Neuron (in vitro differentiated cells): ENCODE results near the gene CBLL1.

Source experiments
- H2AFZ ChIP-seq: one replicate; pipeline ENCODE4 v1.6.1; 2013; ENCODE audit warnings: low read depth, mild to moderate bottlenecking, inconsistent platforms, low read length, moderate library complexity
- H3K27me3 ChIP-seq: one replicate; pipeline ENCODE4 v1.6.1; 2013; ENCODE audit warnings: low read length; ENCODE audit not compliant: insufficient read depth
- H3K36me3 ChIP-seq: one replicate; pipeline ENCODE4 v1.6.1; 2013; ENCODE audit warnings: low read length; ENCODE audit not compliant: insufficient read depth
- H3K4me1 ChIP-seq: one replicate; pipeline ENCODE4 v1.6.1; 2013; ENCODE audit warnings: low read length; ENCODE audit not compliant: insufficient read depth
- H3K4me3 ChIP-seq: 2 replicates; pipeline ENCODE4 v1.5.1; 2013; ENCODE audit warnings: mild to moderate bottlenecking, low read length, moderate library complexity
- H3K9me3 ChIP-seq: one replicate; pipeline ENCODE4 v1.6.1; 2013; ENCODE audit warnings: low read length

The CBLL1 gene, protein sequence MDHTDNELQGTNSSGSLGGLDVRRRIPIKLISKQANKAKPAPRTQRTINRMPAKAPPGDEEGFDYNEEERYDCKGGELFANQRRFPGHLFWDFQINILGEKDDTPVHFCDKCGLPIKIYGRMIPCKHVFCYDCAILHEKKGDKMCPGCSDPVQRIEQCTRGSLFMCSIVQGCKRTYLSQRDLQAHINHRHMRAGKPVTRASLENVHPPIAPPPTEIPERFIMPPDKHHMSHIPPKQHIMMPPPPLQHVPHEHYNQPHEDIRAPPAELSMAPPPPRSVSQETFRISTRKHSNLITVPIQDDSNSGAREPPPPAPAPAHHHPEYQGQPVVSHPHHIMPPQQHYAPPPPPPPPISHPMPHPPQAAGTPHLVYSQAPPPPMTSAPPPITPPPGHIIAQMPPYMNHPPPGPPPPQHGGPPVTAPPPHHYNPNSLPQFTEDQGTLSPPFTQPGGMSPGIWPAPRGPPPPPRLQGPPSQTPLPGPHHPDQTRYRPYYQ

GRCh38 chr7:107743567-107744344, at the start of gene CBLL1:
CBLL1 (plus strand) TSS chr7:107744142; CDS start chr7:107744164, 22 bp downstream.
- Histone ChIP-seq H3K9me3 (no peaks in the 10 kb centered on the region), H3K4me3 (peak within 1 kb of the TSS; percentile 85), H3K27me3 (no peaks in the 10 kb centered on the region), H3K4me1 (peaks cover 24% of the 10 kb centered on the region), H2AFZ (peak within 1 kb of the TSS; percentile 80), H3K36me3 (peaks cover under 1% of the 10 kb centered on the region)

GRCh38 chr7:107694386-107694785, 49.6 kb upstream of the CBLL1 start:
- H3K4me1 ChIP-seq, result peaks cover 13% of the 10 kb centered on the region
- H3K27me3 ChIP-seq, result peaks cover 8% of the 10 kb centered on the region
- no peaks in the 10 kb centered on the region for H3K9me3 ChIP-seq
- H3K36me3 ChIP-seq, result no peaks in the 10 kb centered on the region
- H3K4me3 ChIP-seq, result no peak overlapping the region
- H2AFZ ChIP-seq, result no peak overlapping the region

- H3K4me3 ChIP-seq, result no peak overlapping the region
These were observed 47.5 kb upstream of the CBLL1 start for GRCh38 chr7:107696330-107696946.

DNA sequence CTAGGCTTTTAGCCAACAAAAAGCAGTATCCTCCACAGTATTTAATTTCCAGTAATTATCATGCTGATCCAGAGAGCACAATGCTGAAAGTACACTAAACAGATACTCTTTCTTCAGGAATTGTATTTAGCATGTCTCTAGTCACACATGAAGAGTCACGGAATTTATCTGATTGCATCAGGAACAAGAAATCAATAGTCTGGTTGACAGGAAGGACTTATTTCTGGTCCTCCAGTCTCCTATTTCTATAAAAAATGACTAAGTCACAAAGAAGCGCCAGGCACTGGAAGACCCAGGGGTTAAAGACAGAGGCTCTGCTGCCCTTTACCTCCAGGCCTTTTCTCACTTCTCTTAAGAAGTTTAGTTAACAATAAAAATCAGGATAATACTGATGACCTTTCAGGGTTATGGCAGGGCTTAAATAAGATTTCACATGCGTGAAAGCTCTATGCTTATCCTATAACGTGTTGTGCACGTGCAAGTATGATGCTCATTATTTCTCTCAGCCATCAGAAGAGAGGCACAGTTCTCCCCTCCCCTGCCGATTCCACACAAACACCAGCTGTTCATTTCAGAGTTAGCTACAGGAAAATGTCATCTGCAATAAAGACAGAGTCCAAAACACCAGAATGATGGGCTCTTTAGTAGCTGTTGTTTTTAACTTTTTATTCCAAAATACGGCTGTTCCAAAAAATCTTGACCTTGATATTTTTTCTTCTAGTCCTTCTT, 46.5 kb upstream of the CBLL1 start:
- no peaks in the 10 kb centered on the region for H3K36me3 ChIP-seq
- peaks cover 4% of the 10 kb centered on the region for H3K27me3 ChIP-seq
- no peaks in the 10 kb centered on the region for H3K9me3 ChIP-seq
- peaks cover 13% of the 10 kb centered on the region for H3K4me1 ChIP-seq
- peak overlapping the region; percentile 31 for H2AFZ ChIP-seq
- no peak overlapping the region for H3K4me3 ChIP-seq

More at GRCh38 chr7:107696330-107696946, 47.5 kb upstream of the CBLL1 start:
- Histone ChIP-seq H2AFZ (no peak overlapping the region), H3K27me3 (peaks cover 4% of the 10 kb centered on the region), H3K36me3 (no peaks in the 10 kb centered on the region), H3K4me1 (peaks cover 13% of the 10 kb centered on the region), H3K9me3 (no peaks in the 10 kb centered on the region)

DNA sequence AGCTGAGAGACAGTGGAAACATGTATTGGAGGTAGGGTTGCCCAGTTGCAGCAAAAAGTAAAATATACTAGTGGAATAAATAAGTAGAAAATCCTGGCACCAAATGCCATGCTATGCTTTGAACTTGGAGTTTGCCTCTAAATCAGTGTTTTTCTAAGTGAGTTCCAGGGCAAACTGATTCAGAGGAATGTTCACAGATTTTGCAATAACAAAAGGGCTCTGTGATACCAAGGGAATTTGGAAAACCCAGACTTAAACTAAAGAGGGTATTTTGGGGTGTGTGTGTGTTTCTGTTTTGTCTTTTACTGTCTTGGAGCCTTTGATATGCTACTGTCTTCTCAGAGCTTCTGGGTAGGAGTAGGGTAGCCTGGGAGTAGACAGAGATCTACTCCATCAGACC, 43.4 kb upstream of the CBLL1 start:
- no peak overlapping the region for H3K4me3 ChIP-seq
- peaks cover 13% of the 10 kb centered on the region for H3K4me1 ChIP-seq
- H3K27me3 ChIP-seq, result peaks cover 2% of the 10 kb centered on the region
- no peak overlapping the region for H2AFZ ChIP-seq
- H3K9me3 ChIP-seq, result no peaks in the 10 kb centered on the region
- H3K36me3 ChIP-seq, result no peaks in the 10 kb centered on the region

DNA sequence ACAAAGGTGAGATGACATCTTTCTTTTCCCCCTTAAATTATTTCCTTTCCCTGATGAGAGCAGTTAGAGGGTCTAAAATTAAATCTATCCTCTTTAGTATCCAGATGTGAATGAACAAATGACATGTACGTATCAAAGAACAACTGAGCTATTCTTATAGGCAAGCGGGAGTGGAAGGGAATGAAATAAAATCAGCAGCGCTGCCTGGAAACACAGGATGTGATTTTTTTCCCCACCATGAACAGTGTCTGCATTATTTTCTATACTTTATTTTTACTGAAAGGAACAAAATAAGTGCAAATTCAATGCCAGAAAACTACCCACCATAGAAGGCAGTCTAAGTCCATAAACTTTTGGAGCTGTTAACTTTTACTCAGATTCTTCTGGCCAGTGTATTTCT, 42.8 kb upstream of the CBLL1 start:
- Histone ChIP-seq H3K4me1 (peaks cover 13% of the 10 kb centered on the region), H3K27me3 (peaks cover 2% of the 10 kb centered on the region), H3K9me3 (no peaks in the 10 kb centered on the region), H2AFZ (no peak overlapping the region), H3K36me3 (no peaks in the 10 kb centered on the region), H3K4me3 (no peak overlapping the region)

GRCh38 chr7:107703219-107703618, 40.7 kb upstream of the CBLL1 start:
- Histone ChIP-seq H3K27me3 (peaks cover 2% of the 10 kb centered on the region), H3K36me3 (no peaks in the 10 kb centered on the region), H3K4me1 (no peaks in the 10 kb centered on the region), H3K4me3 (no peak overlapping the region), H2AFZ (no peak overlapping the region), H3K9me3 (no peaks in the 10 kb centered on the region)

- Histone ChIP-seq H3K4me1 (no peaks in the 10 kb centered on the region), H3K9me3 (no peaks in the 10 kb centered on the region), H3K27me3 (peaks cover 2% of the 10 kb centered on the region), H3K4me3 (no peak overlapping the region), H3K36me3 (no peaks in the 10 kb centered on the region), H2AFZ (no peak overlapping the region)
These were observed 40.1 kb upstream of the CBLL1 start for GRCh38 chr7:107703872-107704271.

DNA sequence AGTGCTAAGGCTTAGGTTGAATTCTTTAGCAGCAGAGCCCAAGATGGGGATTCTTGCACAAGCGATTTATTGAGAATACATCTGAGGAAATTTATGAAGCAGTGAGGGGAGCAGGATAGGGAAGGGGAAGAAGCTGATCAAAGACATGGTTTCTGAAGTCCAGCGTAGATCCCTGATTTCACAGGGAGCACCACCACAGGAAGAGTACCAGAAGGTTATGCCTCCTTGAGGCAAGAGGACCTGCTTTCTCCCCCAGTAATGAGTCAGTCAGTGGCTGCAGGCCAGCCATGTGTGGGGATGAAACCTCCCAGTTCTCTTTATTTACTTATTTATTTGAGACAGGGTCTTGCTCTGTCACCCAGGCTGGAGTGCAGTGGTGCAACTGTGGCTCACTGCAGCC, 35.0 kb upstream of the CBLL1 start:
- peaks cover 2% of the 10 kb centered on the region for H3K27me3 ChIP-seq
- no peaks in the 10 kb centered on the region for H3K36me3 ChIP-seq
- no peaks in the 10 kb centered on the region for H3K4me1 ChIP-seq
- no peaks in the 10 kb centered on the region for H3K9me3 ChIP-seq
- H3K4me3 ChIP-seq, result no peak overlapping the region
- no peak overlapping the region for H2AFZ ChIP-seq

DNA sequence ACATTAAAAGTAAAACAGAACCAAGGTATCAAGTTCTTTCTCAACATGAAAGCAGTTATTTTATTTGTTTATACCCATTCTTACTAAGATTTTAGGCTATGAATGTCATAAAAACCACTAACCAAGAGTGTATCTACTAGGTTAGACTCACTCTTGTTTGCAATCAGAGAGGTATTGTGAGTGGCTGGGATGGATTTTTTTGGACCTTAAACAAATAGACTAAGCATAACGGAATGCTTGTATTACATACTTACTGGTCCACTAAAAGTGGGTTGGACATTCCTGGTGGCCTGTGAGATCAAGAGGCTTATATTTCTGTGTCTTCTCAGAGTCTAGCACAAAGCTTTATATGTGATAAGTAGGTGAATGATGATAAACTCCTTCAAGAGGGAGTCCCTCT, 32.6 kb upstream of the CBLL1 start:
- H3K9me3 ChIP-seq, result no peaks in the 10 kb centered on the region
- no peaks in the 10 kb centered on the region for H3K36me3 ChIP-seq
- no peaks in the 10 kb centered on the region for H3K27me3 ChIP-seq
- no peak overlapping the region for H2AFZ ChIP-seq
- H3K4me3 ChIP-seq, result no peak overlapping the region
- no peaks in the 10 kb centered on the region for H3K4me1 ChIP-seq

- Histone ChIP-seq H3K27me3 (no peaks in the 10 kb centered on the region), H2AFZ (no peak overlapping the region), H3K4me3 (no peak overlapping the region), H3K36me3 (no peaks in the 10 kb centered on the region), H3K4me1 (no peaks in the 10 kb centered on the region), H3K9me3 (no peaks in the 10 kb centered on the region)
These were observed 31.9 kb upstream of the CBLL1 start for GRCh38 chr7:107712025-107712424.

GRCh38 chr7:107712896-107713295, 31.0 kb upstream of the CBLL1 start:
- no peak overlapping the region for H2AFZ ChIP-seq
- H3K4me1 ChIP-seq, result no peaks in the 10 kb centered on the region
- no peaks in the 10 kb centered on the region for H3K27me3 ChIP-seq
- no peaks in the 10 kb centered on the region for H3K9me3 ChIP-seq
- H3K4me3 ChIP-seq, result no peak overlapping the region
- no peaks in the 10 kb centered on the region for H3K36me3 ChIP-seq
